GM19099 (cell line): ENCODE data around the gene MAGI2.

Source experiments
- POLR2A ChIP-seq: IDR thresholded peaks from 3 replicates; pipeline ENCODE4 v1.6.1; 2011; ENCODE audit warnings: low read depth; ENCODE audit not compliant: insufficient read length; ENCODE audit errors: extremely low read depth

MAGI2 gene

GRCh38 chr7:78013386-78013785 is 1440.1 kb downstream of the MAGI2 start:
- TF ChIP-seq POLR2A, result no peak

- no peak for TF ChIP-seq POLR2A
Observed at GRCh38 chr7:78011642-78012041, 1441.8 kb downstream of the MAGI2 start.

- no peak for TF ChIP-seq POLR2A
Observed at GRCh38 chr7:78007231-78007630, 1446.2 kb downstream of the MAGI2 start.

GRCh38 chr7:78006063-78006755 is 1447.3 kb downstream of the MAGI2 start:
- no peak for TF ChIP-seq POLR2A

- no peak for TF ChIP-seq POLR2A
Observed at GRCh38 chr7:78002715-78003114, 1450.8 kb downstream of the MAGI2 start.

GRCh38 chr7:78002021-78002420 is 1451.4 kb downstream of the MAGI2 start:
- TF ChIP-seq POLR2A, result no peak

GRCh38 chr7:77995717-77996116 is 1457.8 kb downstream of the MAGI2 start:
- TF ChIP-seq POLR2A, result no peak

GRCh38 chr7:77993838-77994237 is 1459.6 kb downstream of the MAGI2 start:
- no peak for TF ChIP-seq POLR2A

- no peak for TF ChIP-seq POLR2A
Observed at GRCh38 chr7:77991656-77992055, 1461.8 kb downstream of the MAGI2 start.

- TF ChIP-seq POLR2A, result no peak
Observed at GRCh38 chr7:77989981-77990566, 1463.4 kb downstream of the MAGI2 start.

GRCh38 chr7:77985974-77986339 is 1467.5 kb downstream of the MAGI2 start:
- no peak for TF ChIP-seq POLR2A

- TF ChIP-seq POLR2A, result no peak
Observed at GRCh38 chr7:77985232-77985973, 1468.1 kb downstream of the MAGI2 start.

GRCh38 chr7:77983973-77984372 is 1469.5 kb downstream of the MAGI2 start:
- TF ChIP-seq POLR2A, result no peak

- TF ChIP-seq POLR2A, result no peak
Observed at GRCh38 chr7:77982926-77983550, 1470.4 kb downstream of the MAGI2 start.

GRCh38 chr7:77980087-77980713 is 1473.3 kb downstream of the MAGI2 start:
- TF ChIP-seq POLR2A, result no peak
